PC-9 (cell line): ENCODE results near the gene ACCS. TPM values are rescaled to one million over a fixed set of nuclear protein-coding genes. Genes with fewer than 3 reads are reported as not detected.
A peak's percentile ranks its signal among the peaks of the same experiment; 100 is the strongest.

Experiments used
- BruUV-seq: library from RNA; stranded (reverse); fragments of 400-500 nt; replicated peaks from 2 replicates; lab custom pipeline; 2021; lab: Mats Ljungman, UMichigan
- CTCF ChIA-PET: fragments of 300-600 bp; sonication (Branson Sonifier 250); formaldehyde crosslinking; loops from one replicate; lab custom pipeline; 2022; ENCODE audit warnings: antibody characterized with exemption; lab: Charles Lee
- POLR2A ChIA-PET: fragments of 300-600 bp; sonication (Branson Sonifier 250); formaldehyde crosslinking; loops from one replicate; lab custom pipeline; 2022; ENCODE audit warnings: antibody characterized with exemption; ENCODE audit not compliant: unreplicated experiment; lab: Charles Lee
- DNase-seq, 2 experiments: peaks; one replicate each; pipeline versions ENCODE4 v3.0.0 to v3.0.0-alpha.2; 2015 to 2022; ENCODE audit warnings: mixed read lengths in 1 of 2
- H2AFZ ChIP-seq: fragments of 200-600 bp; sonication (generic); 2 replicates; pipeline ENCODE4 v1.8.1; 2017; ENCODE audit warnings: antibody characterized with exemption
- H3F3A ChIP-seq: fragments of 200-600 bp; sonication (generic); 2 replicates; pipeline ENCODE4 v1.8.1; 2017; ENCODE audit warnings: antibody characterized with exemption, mild to moderate bottlenecking, low read depth; ENCODE audit not compliant: insufficient read depth
- H3K27ac ChIP-seq: fragments of 200-600 bp; sonication (generic); 2 replicates; pipeline ENCODE4 v1.6.1; 2016; ENCODE audit warnings: mixed run types
- H3K27me3 ChIP-seq: fragments of 200-600 bp; sonication (generic); 2 replicates; pipeline ENCODE4 v1.6.1; 2016; ENCODE audit warnings: low read depth, mixed run types; ENCODE audit not compliant: insufficient read depth
- H3K36me3 ChIP-seq: fragments of 200-600 bp; sonication (generic); 2 replicates; pipeline ENCODE4 v1.6.1; 2016; ENCODE audit warnings: low read depth, mixed run types
- H3K4me1 ChIP-seq: fragments of 200-600 bp; sonication (generic); replicated peaks from 2 replicates; pipeline ENCODE4 v1.6.1; 2016; ENCODE audit warnings: mixed run types; ENCODE audit not compliant: insufficient read depth
- H3K4me2 ChIP-seq: fragments of 200-600 bp; sonication (generic); 2 replicates; pipeline ENCODE4 v1.6.1; 2017; ENCODE audit warnings: mixed run types
- H3K4me3 ChIP-seq: fragments of 200-600 bp; sonication (generic); 2 replicates; pipeline ENCODE4 v1.6.1; 2016; ENCODE audit warnings: mixed run types
- H3K79me2 ChIP-seq: fragments of 200-600 bp; sonication (generic); 2 replicates; pipeline ENCODE4 v1.6.1; 2017; ENCODE audit warnings: low read depth, mixed run types
- H3K9me2 ChIP-seq: fragments of 200-600 bp; sonication (generic); 2 replicates; pipeline ENCODE4 v1.8.1; 2017; ENCODE audit warnings: mild to moderate bottlenecking; ENCODE audit not compliant: insufficient read depth
- H3K9me3 ChIP-seq: fragments of 200-600 bp; sonication (generic); 2 replicates; pipeline ENCODE4 v1.8.1; 2016; ENCODE audit warnings: low read depth; ENCODE audit not compliant: insufficient read depth
- H4K20me1 ChIP-seq: fragments of 200-600 bp; sonication (generic); 2 replicates; pipeline ENCODE4 v1.8.1; 2017; ENCODE audit not compliant: insufficient read depth
- CTCF ChIP-seq: fragments of 200-600 bp; sonication (generic); conservative IDR thresholded peaks from 2 replicates; pipeline ENCODE4 v1.6.1; 2017; ENCODE audit warnings: mixed run types, antibody characterized with exemption, mild to moderate bottlenecking, moderate library complexity
- EZH2 ChIP-seq: fragments of 200-600 bp; sonication (generic); IDR thresholded peaks from 2 replicates; pipeline ENCODE4 v1.8.0; 2017; ENCODE audit warnings: antibody characterized with exemption, low read depth
- intact Hi-C: fragments of 100-400 bp; cut with micrococcal nuclease; formaldehyde crosslinking; loops from one replicate; pipeline ENCODE4 v1.10.0; 2022; ENCODE audit not compliant: unreplicated experiment
- total RNA-seq: library from RNA; stranded (reverse); gene quantifications from 2 replicates; pipeline ENCODE4 v1.2.3, GENCODE V29; 2021

ACCS gene
- total RNA-seq, 1 experiment from 2014 or later = 44.6 TPM

GRCh38 chr11:44095506-44096359, 29.7 kb downstream of the ACCS start, which contains the start of gene EXT2:
TSS of gene EXT2 (plus strand) at chr11:44095678. CDS start at chr11:44107713, 12,035 bp downstream.
- intact Hi-C loops = loop anchor here (5.0 to 10.0 kb wide), 2 partner anchors 189 to 522 kb away; no protein-coding TSS in a partner anchor
- no peaks in the 10 kb centered on the region for H3K9me3 ChIP-seq
- peak within 1 kb of the TSS; percentile 83 for H2AFZ ChIP-seq

GRCh38 chr11:44096360-44097185, 30.5 kb downstream of the ACCS start:
- CTCF ChIA-PET = interaction anchor here (0.5 to 0.7 kb wide), 3 partner anchors 11 to 673 kb away, joined by 3 to 4 read pairs (median 3); no protein-coding TSS in a partner anchor

More at GRCh38 chr11:44095506-44096359, 29.7 kb downstream of the ACCS start, which contains the start of gene EXT2:
- BruUV-seq = no TSS peak
- POLR2A ChIA-PET = interaction anchor here (0.6 to 0.7 kb wide), 2 partner anchors 8 to 206 kb away, joined by 3 to 4 read pairs; no protein-coding TSS in a partner anchor
- Histone ChIP-seq H3K4me3 (peak within 1 kb of the TSS; percentile 82), H3K9me2 (no peaks in the 10 kb centered on the region), H3K4me2 (peak within 1 kb of the TSS; percentile 87), H3K79me2 (peaks cover 26% of the 10 kb centered on the region), H3K27ac (peak within 1 kb of the TSS; percentile 41), H3K4me1 (peaks cover 16% of the 10 kb centered on the region), H4K20me1 (peaks cover 3% of the 10 kb centered on the region; the same call in 1 of the 2 replicates), H3K36me3 (no peaks in the 10 kb centered on the region), H3F3A (peaks cover 5% of the 10 kb centered on the region), H3K27me3 (no peaks in the 10 kb centered on the region)
- CTCF ChIA-PET = interaction anchor here (1.5 kb wide), 1 partner anchor 35 kb away, joined by 3 read pairs; no protein-coding TSS in a partner anchor
- peak; percentile 60 to 88 for DNase-seq
- peak; percentile 87 for TF ChIP-seq CTCF
- TF ChIP-seq EZH2 = no peak

More at GRCh38 chr11:44096360-44097185, 30.5 kb downstream of the ACCS start:
- no peaks in the 10 kb centered on the region for H3K9me3 ChIP-seq
- peak overlapping the region; percentile 41 for H3K27ac ChIP-seq
- TF ChIP-seq EZH2 (no peak), CTCF (no peak)
- peak overlapping the region; percentile 82 for H3K4me3 ChIP-seq
- POLR2A ChIA-PET = no interaction called here
- intact Hi-C loops = loop anchor here (5.0 to 10.0 kb wide), 2 partner anchors 188 to 521 kb away; no protein-coding TSS in a partner anchor
- H3K4me1 ChIP-seq = peaks cover 16% of the 10 kb centered on the region
- H3K9me2 ChIP-seq = no peaks in the 10 kb centered on the region
- H3K36me3 ChIP-seq = no peaks in the 10 kb centered on the region
- H3K4me2 ChIP-seq = peak overlapping the region; percentile 87
- peaks cover 5% of the 10 kb centered on the region; the same call in 1 of the 2 replicates for H4K20me1 ChIP-seq
- peaks cover 26% of the 10 kb centered on the region for H3K79me2 ChIP-seq
- H2AFZ ChIP-seq = peak overlapping the region; percentile 83
- BruUV-seq = no TSS peak
- DNase-seq = peak in 1 of 2 experiments; percentile 86
- no peaks in the 10 kb centered on the region for H3K27me3 ChIP-seq
- H3F3A ChIP-seq = peaks cover 5% of the 10 kb centered on the region
